Measurements from ENCODE around the gene TYW1. TPM values are rescaled to one million over a fixed set of nuclear protein-coding genes. Genes with fewer than 3 reads are reported as not detected.
"Not testable (repeated sequence)": the region's sequence is repeated elsewhere in the genome, so short reads cannot be mapped to it uniquely, and the experiment has no call there.

TYW1 gene
- total RNA-seq, 1 donor from 2014 or later: 17.7 TPM

GRCh38 chr7:67100956-67101361 is 104.3 kb downstream of the TYW1 start:
- Mint-ChIP-seq H3K27ac (peak overlapping the region; percentile 74), H3K4me3 (no peak overlapping the region), H3K36me3 (peaks cover 35% of the 10 kb centered on the region), H3K9me3 (no peaks in the 10 kb centered on the region), H3K4me1 (ENCODE audit: unreplicated experiment) (no peaks in the 10 kb centered on the region), H3K27me3 (no peaks in the 10 kb centered on the region)
- no peak for DNase-seq (ENCODE audit: extremely low spot score, unreplicated experiment)
- TF ChIP-seq CTCF (conservative IDR thresholded peaks at IDR 0.05): no peak

- not testable (repeated sequence) for H3K4me1 Mint-ChIP-seq (ENCODE audit: unreplicated experiment); DNase-seq (ENCODE audit: extremely low spot score, unreplicated experiment); H3K27ac Mint-ChIP-seq; H3K9me3 Mint-ChIP-seq; H3K4me3 Mint-ChIP-seq; H3K27me3 Mint-ChIP-seq
- H3K36me3 Mint-ChIP-seq: peaks cover 26% of the 10 kb centered on the region
Measured at GRCh38 chr7:67104937-67105336, 108.3 kb downstream of the TYW1 start.

GRCh38 chr7:67105377-67105776 is 108.7 kb downstream of the TYW1 start:
- Mint-ChIP-seq H3K27ac (no peak overlapping the region), H3K4me1 (ENCODE audit: unreplicated experiment) (no peaks in the 10 kb centered on the region), H3K9me3 (peaks cover 3% of the 10 kb centered on the region), H3K4me3 (no peak overlapping the region), H3K36me3 (peaks cover 27% of the 10 kb centered on the region), H3K27me3 (no peaks in the 10 kb centered on the region)
- DNase-seq (ENCODE audit: extremely low spot score, unreplicated experiment): no peak
- TF ChIP-seq CTCF (conservative IDR thresholded peaks at IDR 0.05): no peak

- H3K27me3 Mint-ChIP-seq; H3K27ac Mint-ChIP-seq; H3K9me3 Mint-ChIP-seq; DNase-seq (ENCODE audit: extremely low spot score, unreplicated experiment); H3K4me1 Mint-ChIP-seq (ENCODE audit: unreplicated experiment); H3K4me3 Mint-ChIP-seq: not testable (repeated sequence)
- H3K36me3 Mint-ChIP-seq: peaks cover 24% of the 10 kb centered on the region
Measured at GRCh38 chr7:67106255-67106654, 109.6 kb downstream of the TYW1 start.

GRCh38 chr7:67111342-67111741 is 114.7 kb downstream of the TYW1 start:
- not testable (repeated sequence) for H3K27me3 Mint-ChIP-seq; H3K36me3 Mint-ChIP-seq; H3K4me3 Mint-ChIP-seq; H3K27ac Mint-ChIP-seq; DNase-seq (ENCODE audit: extremely low spot score, unreplicated experiment); H3K9me3 Mint-ChIP-seq; H3K4me1 Mint-ChIP-seq (ENCODE audit: unreplicated experiment)

DNA sequence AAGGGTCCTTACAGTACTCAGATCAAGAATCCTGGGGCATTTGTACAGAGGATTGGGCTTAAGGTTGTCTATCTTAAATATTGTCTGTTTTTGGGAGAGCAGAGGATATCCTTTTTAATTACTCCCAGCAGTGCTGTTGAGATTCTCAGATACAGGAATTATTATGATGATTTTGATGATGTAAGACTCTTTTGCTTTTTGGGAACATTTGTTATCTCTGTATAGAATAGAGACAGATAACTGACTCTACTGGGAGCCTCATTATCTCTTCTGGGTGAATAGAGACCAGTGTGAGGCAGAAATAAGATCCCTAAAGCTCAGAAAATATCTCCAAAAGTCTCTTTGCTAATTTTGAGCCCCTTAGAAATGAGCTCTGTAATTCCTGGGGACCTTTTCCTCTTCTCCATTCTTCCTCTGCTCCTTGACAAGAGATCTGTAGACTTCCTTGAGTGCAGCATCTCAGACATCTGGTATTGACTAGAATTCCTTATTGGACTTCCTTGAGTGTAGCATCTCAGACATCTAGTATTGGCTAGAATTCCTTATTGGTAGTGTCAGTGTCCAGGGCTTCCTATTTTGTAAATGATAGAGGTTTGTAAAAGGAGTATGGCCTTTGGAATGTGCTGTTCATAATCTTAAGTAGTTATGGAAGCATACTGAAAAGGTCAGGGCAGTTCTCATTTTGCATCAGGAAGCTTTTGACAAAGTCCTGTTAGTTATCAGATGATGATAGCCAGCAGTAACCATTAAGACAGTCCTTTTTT is 118.0 kb downstream of the TYW1 start:
- not testable (repeated sequence) for H3K27me3 Mint-ChIP-seq; H3K9me3 Mint-ChIP-seq; H3K4me3 Mint-ChIP-seq; DNase-seq (ENCODE audit: extremely low spot score, unreplicated experiment)
- peaks cover 12% of the 10 kb centered on the region for H3K4me1 Mint-ChIP-seq (ENCODE audit: unreplicated experiment)
- peaks cover 14% of the 10 kb centered on the region for H3K36me3 Mint-ChIP-seq
- H3K27ac Mint-ChIP-seq: peak overlapping the region; percentile 10

DNA sequence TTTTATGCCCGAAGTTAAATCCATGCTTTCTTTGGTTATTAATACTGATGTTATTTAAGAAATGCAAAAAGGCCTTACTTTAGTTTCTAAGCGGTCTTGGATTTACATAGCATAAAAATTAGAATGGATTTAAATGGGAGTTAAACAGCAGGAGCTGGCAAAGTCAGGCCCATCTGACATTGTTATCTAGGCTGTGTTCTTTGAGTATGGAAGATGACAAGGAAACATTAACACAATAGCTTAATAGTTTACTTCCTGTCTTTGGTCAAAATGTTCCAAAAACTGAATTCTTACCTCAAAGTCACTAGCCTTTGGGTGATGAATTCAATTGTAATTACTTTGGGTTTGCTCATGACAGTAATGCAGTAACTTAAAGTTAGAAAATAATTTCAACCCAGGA is 123.9 kb downstream of the TYW1 start:
- H3K27me3 Mint-ChIP-seq, H3K4me3 Mint-ChIP-seq: not testable (repeated sequence)

GRCh38 chr7:67128257-67128656 is 131.6 kb downstream of the TYW1 start:
- not testable (repeated sequence) for H3K27me3 Mint-ChIP-seq; H3K9me3 Mint-ChIP-seq; H3K36me3 Mint-ChIP-seq; DNase-seq (ENCODE audit: extremely low spot score, unreplicated experiment)
- H3K4me1 Mint-ChIP-seq (ENCODE audit: unreplicated experiment): peaks cover 17% of the 10 kb centered on the region
- H3K4me3 Mint-ChIP-seq: peak overlapping the region; percentile 32
- H3K27ac Mint-ChIP-seq: peak overlapping the region; percentile 57

More for the DNA sequence above, 123.9 kb downstream of the TYW1 start:
- H3K4me1 Mint-ChIP-seq (ENCODE audit: unreplicated experiment); H3K27ac Mint-ChIP-seq; H3K9me3 Mint-ChIP-seq; DNase-seq (ENCODE audit: extremely low spot score, unreplicated experiment): not testable (repeated sequence)
- H3K36me3 Mint-ChIP-seq: peaks cover 17% of the 10 kb centered on the region

GRCh38 chr7:67130766-67131165 is 134.1 kb downstream of the TYW1 start:
- peaks cover 17% of the 10 kb centered on the region for H3K4me1 Mint-ChIP-seq (ENCODE audit: unreplicated experiment)
- H3K36me3 Mint-ChIP-seq; DNase-seq (ENCODE audit: extremely low spot score, unreplicated experiment); H3K4me3 Mint-ChIP-seq; H3K9me3 Mint-ChIP-seq; H3K27ac Mint-ChIP-seq; H3K27me3 Mint-ChIP-seq: not testable (repeated sequence)

DNA sequence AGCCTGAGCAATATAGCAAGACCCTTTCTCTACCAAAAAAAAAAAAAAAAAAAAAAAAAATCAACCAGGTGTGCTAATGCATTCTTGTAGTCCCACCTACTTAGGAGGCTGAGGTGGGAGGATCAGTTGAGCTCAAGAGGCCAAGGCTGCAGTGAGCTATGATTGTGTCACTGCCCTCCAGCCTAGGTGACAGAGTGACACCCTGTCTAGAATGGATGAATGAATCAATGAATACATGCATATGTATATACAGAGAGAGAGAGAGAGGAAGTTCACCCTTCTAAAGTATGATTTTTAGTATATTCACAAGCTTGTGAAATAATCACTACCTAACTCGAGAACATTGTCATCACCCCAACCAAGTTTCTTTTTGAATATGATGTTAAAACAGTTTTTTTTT is 138.3 kb downstream of the TYW1 start:
- H3K27me3 Mint-ChIP-seq; H3K9me3 Mint-ChIP-seq; DNase-seq (ENCODE audit: extremely low spot score, unreplicated experiment); H3K27ac Mint-ChIP-seq; H3K36me3 Mint-ChIP-seq; H3K4me3 Mint-ChIP-seq; H3K4me1 Mint-ChIP-seq (ENCODE audit: unreplicated experiment): not testable (repeated sequence)

DNA sequence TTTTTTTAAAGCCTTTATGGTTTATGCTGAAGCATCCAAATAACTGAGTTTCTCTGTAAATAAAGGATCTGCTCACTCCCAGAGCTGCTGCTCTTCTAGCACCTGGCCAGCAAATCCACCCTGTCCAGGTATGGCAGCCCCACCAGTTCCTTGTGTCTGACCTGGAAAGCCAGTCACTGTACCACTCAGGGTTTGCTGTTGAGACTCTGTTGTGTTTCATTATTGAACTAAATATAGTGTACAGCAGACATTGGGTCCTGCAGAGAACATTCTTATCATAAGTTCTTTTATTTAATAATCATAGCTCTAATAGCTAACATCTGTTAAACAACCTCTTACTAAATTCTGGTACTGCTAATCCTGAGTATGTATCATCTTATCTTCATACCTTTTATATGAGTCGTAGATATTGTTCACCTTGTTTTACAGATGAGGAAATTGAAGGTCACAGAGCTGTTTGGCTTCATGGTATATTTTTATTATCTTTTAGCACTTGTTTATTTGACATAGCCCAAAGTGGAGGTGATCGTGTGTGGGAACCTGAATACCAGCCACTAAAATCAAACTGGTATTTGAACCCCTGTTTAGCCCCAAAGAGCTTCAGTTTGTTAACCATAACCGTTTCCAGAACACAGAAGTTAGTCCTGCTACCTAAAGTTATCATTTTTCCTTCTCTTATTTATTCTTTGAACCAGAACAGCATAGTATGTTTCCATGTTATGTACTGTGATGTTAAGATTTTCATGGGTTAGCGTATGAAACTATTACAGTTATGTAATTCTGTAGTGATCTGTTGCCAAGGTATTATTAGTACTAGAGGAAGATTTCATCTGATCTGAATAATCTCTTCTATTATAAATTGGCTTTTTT is 139.2 kb downstream of the TYW1 start:
- not testable (repeated sequence) for H3K9me3 Mint-ChIP-seq; H3K36me3 Mint-ChIP-seq; H3K4me3 Mint-ChIP-seq; H3K4me1 Mint-ChIP-seq (ENCODE audit: unreplicated experiment); H3K27ac Mint-ChIP-seq; H3K27me3 Mint-ChIP-seq; DNase-seq (ENCODE audit: extremely low spot score, unreplicated experiment)

- H3K4me1 Mint-ChIP-seq (ENCODE audit: unreplicated experiment); H3K27ac Mint-ChIP-seq; H3K9me3 Mint-ChIP-seq; H3K4me3 Mint-ChIP-seq; H3K36me3 Mint-ChIP-seq; DNase-seq (ENCODE audit: extremely low spot score, unreplicated experiment); H3K27me3 Mint-ChIP-seq: not testable (repeated sequence)
Measured at GRCh38 chr7:67137489-67137888, 140.9 kb downstream of the TYW1 start.
